Measurements from ENCODE around the gene DYNC2H1. TPM values are rescaled to one million over a fixed set of nuclear protein-coding genes. Genes with fewer than 3 reads are reported as not detected.

DYNC2H1 gene
- total RNA-seq, 2 experiments from 2014 or later = 1.3 to 2.0 TPM

- Mint-ChIP-seq H3K27ac (no peak overlapping the region), H3K4me3 (no peak overlapping the region), H3K9me3 (peaks cover 7% of the 10 kb centered on the region), H3K4me1 (ENCODE audit: low read depth) (no peaks in the 10 kb centered on the region), H3K36me3 (ENCODE audit: low read depth) (peaks cover 2% of the 10 kb centered on the region), H3K27me3 (no peaks in the 10 kb centered on the region)
- ATAC-seq (no peak), DNase-seq (no peak)
- TF ChIP-seq CTCF (IDR thresholded peaks at IDR 0.05) = no peak
- CTCF ChIA-PET = interaction anchor here (1.0 kb wide), 1 partner anchor 9 kb away, joined by 3 read pairs; no protein-coding TSS in a partner anchor
- intact Hi-C loops (cut with micrococcal nuclease) = no loop called here
- POLR2A ChIA-PET = no interaction called here
These were observed 270.8 kb downstream of the DYNC2H1 start for GRCh38 chr11:103380031-103380430.

GRCh38 chr11:103384652-103385051, 275.4 kb downstream of the DYNC2H1 start:
- no peak overlapping the region for H3K27ac Mint-ChIP-seq
- ATAC-seq (no peak), DNase-seq (no peak)
- H3K4me1 Mint-ChIP-seq (ENCODE audit: low read depth) = no peaks in the 10 kb centered on the region
- H3K9me3 Mint-ChIP-seq = peaks cover 1% of the 10 kb centered on the region
- ChIA-PET CTCF (no interaction called here), POLR2A (no interaction called here)
- TF ChIP-seq CTCF (IDR thresholded peaks at IDR 0.05) = no peak
- no peak overlapping the region for H3K4me3 Mint-ChIP-seq
- H3K27me3 Mint-ChIP-seq = no peaks in the 10 kb centered on the region
- H3K36me3 Mint-ChIP-seq (ENCODE audit: low read depth) = no peaks in the 10 kb centered on the region
- intact Hi-C loops (cut with micrococcal nuclease) = no loop called here

- DNase-seq = no peak
- intact Hi-C loops (cut with micrococcal nuclease) = no loop called here
- no peak for ATAC-seq
- ChIA-PET POLR2A (no interaction called here), CTCF (no interaction called here)
- Mint-ChIP-seq H3K9me3 (no peaks in the 10 kb centered on the region), H3K4me1 (ENCODE audit: low read depth) (no peaks in the 10 kb centered on the region), H3K27me3 (no peaks in the 10 kb centered on the region), H3K36me3 (ENCODE audit: low read depth) (no peaks in the 10 kb centered on the region), H3K4me3 (no peak overlapping the region), H3K27ac (no peak overlapping the region)
- TF ChIP-seq CTCF (IDR thresholded peaks at IDR 0.05) = no peak
These were observed 286.4 kb downstream of the DYNC2H1 start for GRCh38 chr11:103395612-103396011.

GRCh38 chr11:103396237-103396636, 287.0 kb downstream of the DYNC2H1 start:
- ATAC-seq = no peak
- TF ChIP-seq CTCF (IDR thresholded peaks at IDR 0.05) = no peak

GRCh38 chr11:103397369-103397768, 288.1 kb downstream of the DYNC2H1 start:
- Mint-ChIP-seq H3K4me3 (no peak overlapping the region), H3K4me1 (ENCODE audit: low read depth) (no peaks in the 10 kb centered on the region), H3K36me3 (ENCODE audit: low read depth) (no peaks in the 10 kb centered on the region), H3K27me3 (no peaks in the 10 kb centered on the region), H3K9me3 (peaks cover 2% of the 10 kb centered on the region), H3K27ac (no peak overlapping the region)
- ChIA-PET CTCF (no interaction called here), POLR2A (no interaction called here)
- no peak for ATAC-seq
- TF ChIP-seq CTCF (IDR thresholded peaks at IDR 0.05) = no peak
- DNase-seq = no peak
- intact Hi-C loops (cut with micrococcal nuclease) = no loop called here

More at GRCh38 chr11:103396237-103396636, 287.0 kb downstream of the DYNC2H1 start:
- ChIA-PET POLR2A (no interaction called here), CTCF (no interaction called here)
- H3K9me3 Mint-ChIP-seq = peaks cover 1% of the 10 kb centered on the region
- no peak overlapping the region for H3K4me3 Mint-ChIP-seq
- no peaks in the 10 kb centered on the region for H3K4me1 Mint-ChIP-seq (ENCODE audit: low read depth)
- intact Hi-C loops (cut with micrococcal nuclease) = no loop called here
- H3K36me3 Mint-ChIP-seq (ENCODE audit: low read depth) = no peaks in the 10 kb centered on the region
- H3K27ac Mint-ChIP-seq = no peak overlapping the region
- DNase-seq = no peak
- H3K27me3 Mint-ChIP-seq = no peaks in the 10 kb centered on the region

Data from activated CD8-positive, alpha-beta T cell treated with anti-CD3 and anti-CD28 coated beads for 36 hours (primary cell).